HG02885 (cell line): ENCODE measurements around the gene LMO2.
"Not testable (repeated sequence)": the region's sequence is repeated elsewhere in the genome, so short reads cannot be mapped to it uniquely, and the experiment has no call there.

ENCODE experiments used
- ATAC-seq: cut with Tn5 transposase; IDR thresholded peaks from one replicate; pipeline ENCODE4 v1.9.1; 2021; ENCODE audit warnings: mild to moderate bottlenecking; ENCODE audit not compliant: unreplicated experiment, poor library complexity

LMO2 gene

DNA sequence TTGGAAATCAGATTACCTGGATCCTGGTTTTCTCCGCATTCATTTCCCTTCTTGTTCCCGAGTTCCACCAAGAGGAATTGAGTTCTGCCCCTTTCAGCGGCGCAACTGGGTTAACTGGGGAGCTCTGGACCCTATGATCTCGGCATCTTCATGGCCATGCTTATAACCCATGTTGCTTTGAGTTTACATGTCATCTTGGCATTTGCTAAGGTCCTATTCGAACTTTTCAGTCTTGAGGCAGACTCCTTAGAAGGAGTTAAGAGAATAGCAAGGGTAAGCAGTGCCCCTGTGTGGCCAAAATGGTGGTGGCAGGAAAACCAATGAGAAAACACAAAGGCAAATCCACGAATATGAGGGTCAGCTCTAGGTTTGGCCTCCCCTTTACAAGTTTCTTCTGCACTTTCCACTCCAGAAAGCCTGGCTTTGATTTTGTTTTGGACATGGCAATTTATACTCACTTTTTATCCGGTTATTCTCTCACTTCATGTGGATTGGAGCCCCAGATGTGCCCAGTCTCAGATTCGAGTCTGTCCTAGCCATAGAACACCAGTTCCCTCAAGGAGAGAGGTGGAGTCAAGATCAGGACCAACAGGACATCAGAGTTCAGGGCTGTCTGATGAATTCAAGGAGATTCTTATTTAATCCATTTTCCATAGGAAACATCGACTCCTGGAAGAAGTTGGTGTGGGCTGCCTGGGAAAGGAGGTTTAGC, 62.3 kb downstream of the LMO2 start:
- ATAC-seq = peak; percentile 59

DNA sequence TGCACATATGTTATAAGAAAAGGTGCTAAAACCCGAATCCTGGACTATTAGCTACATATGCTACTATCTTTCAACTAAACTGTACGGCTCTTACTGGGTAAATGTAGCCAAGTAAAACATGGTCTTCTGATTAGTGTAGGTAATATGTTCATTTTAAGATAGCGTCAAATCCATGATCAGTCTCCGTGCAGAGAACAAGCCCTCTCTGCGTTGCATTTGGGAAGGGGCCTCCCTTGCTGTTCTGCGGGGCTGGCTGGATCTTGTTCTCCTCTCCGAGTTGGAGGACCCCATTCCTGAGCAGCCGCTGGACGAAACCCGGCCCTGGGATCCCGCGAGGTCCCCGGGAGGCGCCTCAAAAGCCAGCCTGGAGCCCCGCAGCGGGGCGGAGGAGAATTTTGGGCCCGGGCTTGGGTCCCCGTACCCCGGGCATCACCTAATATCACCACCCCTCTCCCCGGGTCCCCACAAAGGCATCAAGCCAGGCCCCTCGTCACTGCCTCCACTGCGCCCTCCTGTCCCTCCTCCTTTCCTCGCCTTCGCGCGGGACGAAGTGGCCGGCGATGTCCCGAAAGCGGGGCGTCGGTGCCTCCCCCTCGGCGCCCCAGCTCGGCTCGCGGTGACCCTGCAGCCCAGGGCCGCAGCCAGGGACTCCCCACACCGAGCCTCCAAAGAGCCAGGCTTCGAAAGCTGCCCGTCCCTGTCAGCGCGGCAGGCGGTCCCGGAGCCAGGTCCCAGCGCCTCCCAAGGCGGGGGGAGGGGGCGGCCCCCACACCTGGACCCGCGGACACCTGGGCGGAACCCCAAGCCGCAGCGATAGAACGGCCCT, 63.1 kb downstream of the LMO2 start:
- ATAC-seq = no peak

DNA sequence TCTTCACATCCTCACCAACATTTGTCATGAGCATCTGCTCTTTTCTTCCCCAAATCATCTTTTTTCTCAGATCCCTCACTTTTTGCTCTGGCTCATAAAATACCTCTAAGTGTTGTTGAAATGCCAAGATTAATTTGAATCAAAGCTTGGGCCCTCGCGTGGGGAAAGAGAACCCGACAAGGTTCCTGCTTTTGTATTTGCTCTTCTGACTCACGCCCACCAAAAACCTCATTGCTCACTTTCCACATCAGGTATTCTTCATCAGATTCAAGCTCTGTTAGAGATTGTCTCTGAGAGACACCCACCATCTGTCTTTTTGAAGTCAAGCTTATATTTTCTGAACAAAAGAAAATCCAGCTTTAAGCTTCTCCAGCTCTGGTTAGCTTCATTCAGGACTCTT, 64.7 kb downstream of the LMO2 start:
- no peak for ATAC-seq

DNA sequence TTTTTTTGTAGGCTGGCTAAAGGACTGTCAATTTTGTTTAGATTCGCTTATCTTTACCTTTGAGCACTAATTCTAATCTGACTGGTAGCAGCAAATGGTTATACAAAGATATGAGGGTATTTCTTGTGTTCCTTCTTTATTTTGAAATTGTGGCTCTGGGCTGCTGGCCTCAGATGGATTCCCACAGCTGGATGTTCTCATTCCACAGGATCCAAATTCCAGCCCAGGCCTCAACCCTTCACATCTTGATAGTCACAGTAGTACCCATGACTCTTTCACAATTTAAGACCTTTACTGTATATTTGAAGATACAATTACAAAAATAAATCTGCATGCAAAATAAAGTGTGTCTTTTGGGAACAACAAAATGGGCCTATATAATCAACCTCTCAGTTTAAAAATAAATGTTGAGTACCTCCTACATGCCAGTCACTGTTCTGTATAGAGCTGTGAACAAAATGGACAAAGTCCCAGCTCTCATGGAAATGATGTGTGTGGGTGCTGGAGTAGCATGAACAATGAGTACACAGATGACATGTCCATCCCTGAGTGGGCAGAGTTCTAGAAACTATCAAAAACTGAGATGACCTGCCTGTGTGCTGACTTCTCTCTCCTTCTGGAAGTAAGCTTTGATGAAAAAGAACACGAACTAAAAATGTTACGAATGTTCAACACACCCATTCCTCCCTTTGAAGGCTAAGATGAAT, 65.9 kb downstream of the LMO2 start:
- no peak for ATAC-seq

DNA sequence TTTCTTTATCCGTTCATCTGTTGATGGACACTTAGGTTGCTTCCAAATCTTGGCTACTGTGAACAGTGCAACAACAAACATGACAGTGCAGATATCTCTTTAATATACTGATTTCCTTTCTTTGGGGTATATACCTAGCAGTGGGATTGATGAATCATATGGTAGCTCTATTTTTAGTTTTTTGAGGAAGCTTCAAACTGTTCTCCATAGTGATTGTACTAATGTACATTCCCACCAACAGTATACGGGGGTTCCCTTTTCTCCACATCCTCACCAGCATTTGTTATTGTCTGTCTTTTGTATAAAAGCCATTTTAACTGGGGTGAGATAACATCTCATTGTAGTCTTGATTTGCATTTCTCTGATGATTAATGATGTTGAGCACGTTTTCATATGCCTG, 68.9 kb downstream of the LMO2 start:
- ATAC-seq = not testable (repeated sequence)

DNA sequence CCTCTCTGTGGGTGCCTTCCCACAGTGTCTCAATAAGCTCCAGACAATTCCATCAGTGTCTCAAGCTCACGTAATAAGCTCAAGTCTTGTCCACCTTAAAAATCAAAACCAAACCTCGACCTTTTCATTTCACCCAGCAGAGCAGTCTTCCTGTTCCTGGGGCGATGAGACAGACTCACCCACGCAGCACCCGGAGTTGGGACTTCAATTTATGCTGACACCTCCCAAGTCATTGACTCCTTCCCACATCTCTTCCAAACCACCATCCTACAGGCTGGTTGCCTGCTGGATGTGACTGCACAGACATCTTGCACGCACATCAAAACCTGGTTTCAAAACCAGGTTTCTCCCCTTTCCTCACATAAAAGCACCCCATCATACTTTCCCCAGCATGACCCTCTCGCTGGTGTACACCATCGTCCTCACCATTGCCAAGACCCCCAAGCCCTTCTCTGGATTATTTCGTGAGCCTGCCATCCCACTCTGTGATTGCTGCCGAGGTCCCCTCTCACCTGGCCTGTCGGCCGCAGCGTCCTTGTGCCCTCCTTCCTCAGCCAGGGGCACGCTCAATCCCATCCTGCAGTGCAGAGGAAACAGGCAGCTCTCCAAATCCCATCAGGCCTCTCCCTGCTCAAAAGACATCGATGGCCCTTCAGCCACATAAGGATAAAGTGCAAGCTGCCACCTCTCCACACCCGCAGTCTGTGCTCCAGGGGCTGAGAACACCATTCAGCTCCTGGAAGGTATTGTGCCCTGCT, 72.4 kb downstream of the LMO2 start:
- ATAC-seq = no peak
